ENCODE results near the gene UVSSA. TPM values are rescaled to one million over a fixed set of nuclear protein-coding genes. Genes with fewer than 3 reads are reported as not detected.
"Not testable (repeated sequence)": the region's sequence is repeated elsewhere in the genome, so short reads cannot be mapped to it uniquely, and the experiment has no call there.

Gene UVSSA
- polyA plus RNA-seq, 4 donors: 6.5 to 11.1 (median 8.9) TPM

- no peak for DNase-seq (ENCODE audit: low read depth in 4 of 4, low spot score in 3 of 4)
Observed at GRCh38 chr4:1315836-1316536, 31.0 kb upstream of the UVSSA start.

GRCh38 chr4:1316537-1317168 is 30.4 kb upstream of the UVSSA start:
- DNase-seq (ENCODE audit: low read depth in 4 of 4, low spot score in 3 of 4): no peak

GRCh38 chr4:1317177-1318045 is 29.6 kb upstream of the UVSSA start:
- no peak for DNase-seq (ENCODE audit: low read depth in 4 of 4, low spot score in 3 of 4)

GRCh38 chr4:1318046-1318375 is 29.0 kb upstream of the UVSSA start:
- DNase-seq (ENCODE audit: low read depth in 4 of 4, low spot score in 3 of 4): no peak

GRCh38 chr4:1318488-1319213 is 28.4 kb upstream of the UVSSA start:
- no peak for DNase-seq (ENCODE audit: low read depth in 4 of 4, low spot score in 3 of 4)

GRCh38 chr4:1321486-1321885 is 25.5 kb upstream of the UVSSA start:
- DNase-seq (ENCODE audit: low read depth in 4 of 4, low spot score in 3 of 4): no peak

GRCh38 chr4:1321946-1322650 is 24.9 kb upstream of the UVSSA start:
- DNase-seq (ENCODE audit: low read depth in 4 of 4, low spot score in 3 of 4): no peak

GRCh38 chr4:1323280-1323634 is 23.8 kb upstream of the UVSSA start:
- DNase-seq (ENCODE audit: low read depth in 4 of 4, low spot score in 3 of 4): no peak

- no peak for DNase-seq (ENCODE audit: low read depth in 4 of 4, low spot score in 3 of 4)
Observed at GRCh38 chr4:1323635-1324442, 23.2 kb upstream of the UVSSA start.

- not testable (repeated sequence) for DNase-seq (ENCODE audit: low read depth in 4 of 4, low spot score in 3 of 4)
Observed at GRCh38 chr4:1324443-1325175, 22.4 kb upstream of the UVSSA start.

- no peak for DNase-seq (ENCODE audit: low read depth in 4 of 4, low spot score in 3 of 4)
Observed at GRCh38 chr4:1325176-1325480, 21.9 kb upstream of the UVSSA start.

- no peak for DNase-seq (ENCODE audit: low read depth in 4 of 4, low spot score in 3 of 4)
Observed at GRCh38 chr4:1325681-1326635, 21.1 kb upstream of the UVSSA start.

- DNase-seq (ENCODE audit: low read depth in 4 of 4, low spot score in 3 of 4): no peak
Observed at GRCh38 chr4:1326751-1327525, 20.1 kb upstream of the UVSSA start.

- no peak for DNase-seq (ENCODE audit: low read depth in 4 of 4, low spot score in 3 of 4)
Observed at GRCh38 chr4:1327526-1328266, 19.3 kb upstream of the UVSSA start.

- no peak for DNase-seq (ENCODE audit: low read depth in 4 of 4, low spot score in 3 of 4)
Observed at GRCh38 chr4:1328267-1329155, 18.5 kb upstream of the UVSSA start.
